ENCODE data around the gene FCRL1. TPM values are rescaled to one million over a fixed set of nuclear protein-coding genes. Genes with fewer than 3 reads are reported as not detected.

The FCRL1 gene
- total and polyA plus RNA-seq, 3 donors from 2014 or later: 0.37 to 0.80 TPM; not detected in 1

- H3K27ac ChIP-seq: no peak overlapping the region
- no peak for TF ChIP-seq POLR2A (IDR thresholded peaks at IDR 0.05)
- TF ChIP-seq CTCF (IDR thresholded peaks at IDR 0.05): no peak
- no peaks in the 10 kb centered on the region for H3K27me3 ChIP-seq
- no peak for DNase-seq
- 32 to 37% methylated on average over 3 of the region's 3 CpGs for WGBS, 2 donors
- H3K9me3 ChIP-seq: no peaks in the 10 kb centered on the region
- no peaks in the 10 kb centered on the region for H3K36me3 ChIP-seq (ENCODE audit: low read depth, missing control alignments)
- H3K4me1 ChIP-seq: no peaks in the 10 kb centered on the region
- intact Hi-C loops (cut with DNase I; ENCODE audit: low total_unique reads): no loop called here
- no peak overlapping the region for H3K4me3 ChIP-seq
Measured at GRCh38 chr1:157852476-157852875, 32.6 kb upstream of the FCRL1 start.

GRCh38 chr1:157849229-157849875 lies 29.4 kb upstream of the FCRL1 start:
- intact Hi-C loops (cut with DNase I; ENCODE audit: low total_unique reads): no loop called here
- 96% methylated on average over 2 of the region's 2 CpGs for WGBS, 2 donors
- no peaks in the 10 kb centered on the region for H3K27me3 ChIP-seq

GRCh38 chr1:157844089-157844830 lies 24.3 kb upstream of the FCRL1 start:
- Histone ChIP-seq H3K27ac (no peak overlapping the region), H3K4me3 (no peak overlapping the region), H3K27me3 (no peaks in the 10 kb centered on the region), H3K36me3 (ENCODE audit: low read depth, missing control alignments) (no peaks in the 10 kb centered on the region), H3K9me3 (no peaks in the 10 kb centered on the region), H3K4me1 (no peaks in the 10 kb centered on the region)
- intact Hi-C loops (cut with DNase I; ENCODE audit: low total_unique reads): no loop called here
- TF ChIP-seq POLR2A (IDR thresholded peaks at IDR 0.05): no peak
- TF ChIP-seq CTCF (IDR thresholded peaks at IDR 0.05): no peak
- WGBS, 2 donors: 77 to 81% methylated on average over 4 of the region's 4 CpGs
- DNase-seq: no peak

More at GRCh38 chr1:157849229-157849875, 29.4 kb upstream of the FCRL1 start:
- DNase-seq: no peak
- no peak overlapping the region for H3K27ac ChIP-seq
- no peaks in the 10 kb centered on the region for H3K36me3 ChIP-seq (ENCODE audit: low read depth, missing control alignments)
- no peaks in the 10 kb centered on the region for H3K4me1 ChIP-seq
- H3K4me3 ChIP-seq: no peak overlapping the region
- H3K9me3 ChIP-seq: no peaks in the 10 kb centered on the region
- TF ChIP-seq CTCF (IDR thresholded peaks at IDR 0.05) (no peak), POLR2A (IDR thresholded peaks at IDR 0.05) (no peak)

GRCh38 chr1:157842939-157843338 lies 23.0 kb upstream of the FCRL1 start:
- TF ChIP-seq CTCF (IDR thresholded peaks at IDR 0.05): no peak
- no peak for TF ChIP-seq POLR2A (IDR thresholded peaks at IDR 0.05)
- no peak overlapping the region for H3K4me3 ChIP-seq
- H3K36me3 ChIP-seq (ENCODE audit: low read depth, missing control alignments): no peaks in the 10 kb centered on the region
- H3K9me3 ChIP-seq: no peaks in the 10 kb centered on the region
- H3K27ac ChIP-seq: no peak overlapping the region
- H3K27me3 ChIP-seq: no peaks in the 10 kb centered on the region
- WGBS, 2 donors: 75 to 76% methylated on average over 1 of the region's 1 CpG
- H3K4me1 ChIP-seq: no peaks in the 10 kb centered on the region
- no peak for DNase-seq
- intact Hi-C loops (cut with DNase I; ENCODE audit: low total_unique reads): no loop called here

All from testis (tissue), 3 donors.